ENCODE measurements around the gene TCP1.
A peak's percentile ranks its signal among the peaks of the same experiment; 100 is the strongest.

TCP1 gene

GRCh38 chr6:159761873-159762680, 27.3 kb downstream of the TCP1 start, which contains the start of gene ACAT2 (continued):
- peak; percentile 63 for TF ChIP-seq GLIS1 (tag by site-specific recombination; IDR thresholded peaks at IDR 0.05)
- peak; percentile 85 for TF ChIP-seq ZBTB26 (tag by site-specific recombination; optimal IDR thresholded peaks at IDR 0.05)
- peak; percentile 62 for TF ChIP-seq ZIC2 (tag by site-specific recombination; IDR thresholded peaks at IDR 0.05)
- no peak for TF ChIP-seq MEIS1 (CRISPR knock-in tag; IDR thresholded peaks at IDR 0.05; ENCODE audit: borderline replicate concordance)
- no peak for TF ChIP-seq ZNF214 (tag by site-specific recombination; IDR thresholded peaks at IDR 0.05; ENCODE audit: borderline replicate concordance)
- TF ChIP-seq TRIM28 (IDR thresholded peaks at IDR 0.05; ENCODE audit: borderline replicate concordance, low read length): peak; percentile 22; the same call in 1 of the 2 replicates
- TF ChIP-seq HIC1 (tag by site-specific recombination; IDR thresholded peaks at IDR 0.05): peak; percentile 79
- TF ChIP-seq ZNF280D (tag by site-specific recombination; IDR thresholded peaks at IDR 0.05): no peak
- TF ChIP-seq ZNF548 (tag by site-specific recombination; IDR thresholded peaks at IDR 0.05): no peak
- TF ChIP-seq ZSCAN16 (tag by site-specific recombination; IDR thresholded peaks at IDR 0.05): no peak
- no peak for TF ChIP-seq ZNF677 (tag by site-specific recombination; IDR thresholded peaks at IDR 0.05)
- no peak for TF ChIP-seq ZNF426 (tag by site-specific recombination; IDR thresholded peaks at IDR 0.05)
- TF ChIP-seq HOXD13 (CRISPR knock-in tag; IDR thresholded peaks at IDR 0.05; ENCODE audit: borderline replicate concordance): no peak
- TF ChIP-seq ZNF146 (tag by site-specific recombination; IDR thresholded peaks at IDR 0.05): no peak
- TF ChIP-seq ZNF791 (tag by site-specific recombination; IDR thresholded peaks at IDR 0.05): no peak
- no peak for TF ChIP-seq TSHZ1 (tag by site-specific recombination; IDR thresholded peaks at IDR 0.05; ENCODE audit: borderline replicate concordance)
- TF ChIP-seq ZNF596 (tag by site-specific recombination; IDR thresholded peaks at IDR 0.05): no peak
- no peak for TF ChIP-seq AEBP2 (tag by site-specific recombination; IDR thresholded peaks at IDR 0.05; ENCODE audit: borderline replicate concordance)
- TF ChIP-seq ZNF2 (tag by site-specific recombination; IDR thresholded peaks at IDR 0.05): peak; percentile 91
- TF ChIP-seq ZSCAN30 (tag by site-specific recombination; IDR thresholded peaks at IDR 0.05): peak; percentile 88; the same call in 1 of the 2 replicates
- 0 out of 2 replicates have a peak, but pooled peaks have one; percentile 70 for TF ChIP-seq ZSCAN18 (tag by site-specific recombination; IDR thresholded peaks at IDR 0.05)
- TF ChIP-seq OVOL3 (tag by site-specific recombination; IDR thresholded peaks at IDR 0.05): peak; percentile 77; the same call in 1 of the 2 replicates
- TF ChIP-seq ZNF19 (tag by site-specific recombination; IDR thresholded peaks at IDR 0.05; ENCODE audit: low read depth): no peak
- TF ChIP-seq ZNF837 (tag by site-specific recombination; IDR thresholded peaks at IDR 0.05): no peak
